Measurements from ENCODE around the gene PGLYRP3.

The PGLYRP3 gene

GRCh38 chr1:153288634-153289275 is 24.0 kb downstream of the PGLYRP3 start:
- H3K9me3 ChIP-seq (ENCODE audit: control insufficient read depth, low read length): no peaks in the 10 kb centered on the region
- no peak overlapping the region for H2BK120ac ChIP-seq (ENCODE audit: low read depth, low read length)
- H3K36me3 ChIP-seq (ENCODE audit: control insufficient read depth in 1 of 2, insufficient read depth in 2 of 2, low read depth in 1 of 2, low read length in 2 of 2): no peaks in the 10 kb centered on the region
- H2BK15ac ChIP-seq (ENCODE audit: low read depth, poor library complexity, severe bottlenecking): no peak overlapping the region
- H2BK12ac ChIP-seq (ENCODE audit: low read length in 2 of 2): no peak overlapping the region
- H3K9ac ChIP-seq (ENCODE audit: low read length): no peak overlapping the region
- no peak overlapping the region for H2AFZ ChIP-seq (ENCODE audit: low read depth, low read length)
- 49% methylated on average over 10 of the region's 11 CpGs for WGBS
- no peak overlapping the region for H3K4me3 ChIP-seq (ENCODE audit: insufficient read depth in 1 of 2, low read depth in 1 of 2, low read length in 2 of 2)
- no peak for DNase-seq
- H3K18ac ChIP-seq (ENCODE audit: low read depth in 1 of 2, low read length in 2 of 2): no peak overlapping the region
- peaks cover 0 to 43% of the 10 kb centered on the region in 2 experiments for H3K27me3 ChIP-seq (ENCODE audit: control insufficient read depth in 1 of 2, insufficient read depth in 1 of 2, low read length in 2 of 2)
- H3K4ac ChIP-seq (ENCODE audit: low read depth in 1 of 2, low read length in 2 of 2): no peak overlapping the region
- no peak overlapping the region for H3K4me2 ChIP-seq (ENCODE audit: low read length, poor library complexity, severe bottlenecking)
- H3K4me1 ChIP-seq (ENCODE audit: control insufficient read depth, insufficient read depth, low read depth, low read length): no peaks in the 10 kb centered on the region
- no peak overlapping the region for H3K14ac ChIP-seq (ENCODE audit: low read length in 2 of 2)
- no peak overlapping the region for H4K91ac ChIP-seq (ENCODE audit: low read length)
- H2AK5ac ChIP-seq (ENCODE audit: low read length, severe bottlenecking): no peak overlapping the region
- H2BK5ac ChIP-seq (ENCODE audit: low read depth, low read length, poor library complexity, severe bottlenecking): no peak overlapping the region
- H3K23ac ChIP-seq (ENCODE audit: low read length in 2 of 2): no peak overlapping the region
- no peaks in the 10 kb centered on the region for H3K79me1 ChIP-seq (replicated peaks; ENCODE audit: low read length, poor library complexity, severe bottlenecking)
- H4K8ac ChIP-seq (ENCODE audit: low read length): no peak overlapping the region
- no peak overlapping the region for H3K27ac ChIP-seq (ENCODE audit: low read length, poor library complexity, severe bottlenecking)

- Histone ChIP-seq H3K79me1 (replicated peaks; ENCODE audit: low read length, poor library complexity, severe bottlenecking) (no peaks in the 10 kb centered on the region), H3K18ac (ENCODE audit: low read depth in 1 of 2, low read length in 2 of 2) (no peak overlapping the region), H2BK15ac (ENCODE audit: low read depth, poor library complexity, severe bottlenecking) (no peak overlapping the region), H3K23ac (ENCODE audit: low read length in 2 of 2) (no peak overlapping the region), H2BK12ac (ENCODE audit: low read length in 2 of 2) (no peak overlapping the region), H3K4ac (ENCODE audit: low read depth in 1 of 2, low read length in 2 of 2) (no peak overlapping the region), H2BK120ac (ENCODE audit: low read depth, low read length) (no peak overlapping the region), H3K4me2 (ENCODE audit: low read length, poor library complexity, severe bottlenecking) (no peak overlapping the region), H3K4me1 (ENCODE audit: control insufficient read depth, insufficient read depth, low read depth, low read length) (no peaks in the 10 kb centered on the region), H3K9ac (ENCODE audit: low read length) (no peak overlapping the region), H3K14ac (ENCODE audit: low read length in 2 of 2) (no peak overlapping the region), H4K8ac (ENCODE audit: low read length) (no peak overlapping the region), H2AFZ (ENCODE audit: low read depth, low read length) (no peak overlapping the region), H2AK5ac (ENCODE audit: low read length, severe bottlenecking) (no peak overlapping the region), H3K27ac (ENCODE audit: low read length, poor library complexity, severe bottlenecking) (no peak overlapping the region), H3K4me3 (ENCODE audit: insufficient read depth in 1 of 2, low read depth in 1 of 2, low read length in 2 of 2) (no peak overlapping the region), H3K9me3 (ENCODE audit: control insufficient read depth, low read length) (no peaks in the 10 kb centered on the region), H4K91ac (ENCODE audit: low read length) (no peak overlapping the region), H3K36me3 (ENCODE audit: control insufficient read depth in 1 of 2, insufficient read depth in 2 of 2, low read depth in 1 of 2, low read length in 2 of 2) (no peaks in the 10 kb centered on the region), H3K27me3 (ENCODE audit: control insufficient read depth in 1 of 2, insufficient read depth in 1 of 2, low read length in 2 of 2) (peaks cover 0 to 16% of the 10 kb centered on the region in 2 experiments), H2BK5ac (ENCODE audit: low read depth, low read length, poor library complexity, severe bottlenecking) (no peak overlapping the region)
- 38% methylated on average over 2 of the region's 2 CpGs for WGBS
- no peak for DNase-seq
These were observed 34.9 kb downstream of the PGLYRP3 start for GRCh38 chr1:153277852-153278251.

GRCh38 chr1:153272186-153272585 is 40.6 kb downstream of the PGLYRP3 start:
- no peak for DNase-seq
- H2BK12ac ChIP-seq (ENCODE audit: low read length in 2 of 2): no peak overlapping the region
- no peaks in the 10 kb centered on the region for H3K27me3 ChIP-seq (ENCODE audit: control insufficient read depth in 1 of 2, insufficient read depth in 1 of 2, low read length in 2 of 2)
- H3K4me2 ChIP-seq (ENCODE audit: low read length, poor library complexity, severe bottlenecking): no peak overlapping the region
- no peak overlapping the region for H3K18ac ChIP-seq (ENCODE audit: low read depth in 1 of 2, low read length in 2 of 2)
- no peak overlapping the region for H2BK15ac ChIP-seq (ENCODE audit: low read depth, poor library complexity, severe bottlenecking)
- no peaks in the 10 kb centered on the region for H3K36me3 ChIP-seq (ENCODE audit: control insufficient read depth in 1 of 2, insufficient read depth in 2 of 2, low read depth in 1 of 2, low read length in 2 of 2)
- H3K27ac ChIP-seq (ENCODE audit: low read length, poor library complexity, severe bottlenecking): no peak overlapping the region
- H3K4me1 ChIP-seq (ENCODE audit: control insufficient read depth, insufficient read depth, low read depth, low read length): peaks cover 2% of the 10 kb centered on the region
- 23% methylated on average over 1 of the region's 1 CpG for WGBS
- H4K8ac ChIP-seq (ENCODE audit: low read length): no peak overlapping the region
- no peak overlapping the region for H4K91ac ChIP-seq (ENCODE audit: low read length)
- H2BK5ac ChIP-seq (ENCODE audit: low read depth, low read length, poor library complexity, severe bottlenecking): no peak overlapping the region
- no peak overlapping the region for H2AFZ ChIP-seq (ENCODE audit: low read depth, low read length)
- H3K23ac ChIP-seq (ENCODE audit: low read length in 2 of 2): no peak overlapping the region
- H2AK5ac ChIP-seq (ENCODE audit: low read length, severe bottlenecking): no peak overlapping the region
- H3K4me3 ChIP-seq (ENCODE audit: insufficient read depth in 1 of 2, low read depth in 1 of 2, low read length in 2 of 2): no peak overlapping the region
- H3K79me1 ChIP-seq (replicated peaks; ENCODE audit: low read length, poor library complexity, severe bottlenecking): no peaks in the 10 kb centered on the region
- H3K14ac ChIP-seq (ENCODE audit: low read length in 2 of 2): no peak overlapping the region
- no peak overlapping the region for H3K4ac ChIP-seq (ENCODE audit: low read depth in 1 of 2, low read length in 2 of 2)
- H3K9me3 ChIP-seq (ENCODE audit: control insufficient read depth, low read length): no peaks in the 10 kb centered on the region
- no peak overlapping the region for H2BK120ac ChIP-seq (ENCODE audit: low read depth, low read length)
- H3K9ac ChIP-seq (ENCODE audit: low read length): no peak overlapping the region

GRCh38 chr1:153271711-153272110 is 41.0 kb downstream of the PGLYRP3 start:
- no peaks in the 10 kb centered on the region for H3K27me3 ChIP-seq (ENCODE audit: control insufficient read depth in 1 of 2, insufficient read depth in 1 of 2, low read length in 2 of 2)
- peaks cover 2% of the 10 kb centered on the region for H3K4me1 ChIP-seq (ENCODE audit: control insufficient read depth, insufficient read depth, low read depth, low read length)
- H2BK5ac ChIP-seq (ENCODE audit: low read depth, low read length, poor library complexity, severe bottlenecking): no peak overlapping the region
- no peak overlapping the region for H3K23ac ChIP-seq (ENCODE audit: low read length in 2 of 2)
- H3K36me3 ChIP-seq (ENCODE audit: control insufficient read depth in 1 of 2, insufficient read depth in 2 of 2, low read depth in 1 of 2, low read length in 2 of 2): no peaks in the 10 kb centered on the region
- no peaks in the 10 kb centered on the region for H3K9me3 ChIP-seq (ENCODE audit: control insufficient read depth, low read length)
- H3K4me3 ChIP-seq (ENCODE audit: insufficient read depth in 1 of 2, low read depth in 1 of 2, low read length in 2 of 2): no peak overlapping the region
- H3K27ac ChIP-seq (ENCODE audit: low read length, poor library complexity, severe bottlenecking): no peak overlapping the region
- no peak overlapping the region for H3K9ac ChIP-seq (ENCODE audit: low read length)
- no peak overlapping the region for H4K8ac ChIP-seq (ENCODE audit: low read length)
- no peak overlapping the region for H3K14ac ChIP-seq (ENCODE audit: low read length in 2 of 2)
- no peak overlapping the region for H2BK12ac ChIP-seq (ENCODE audit: low read length in 2 of 2)
- no peak overlapping the region for H3K18ac ChIP-seq (ENCODE audit: low read depth in 1 of 2, low read length in 2 of 2)
- WGBS: 85% methylated on average over 1 of the region's 1 CpG
- no peak overlapping the region for H3K4ac ChIP-seq (ENCODE audit: low read depth in 1 of 2, low read length in 2 of 2)
- no peak overlapping the region for H2AK5ac ChIP-seq (ENCODE audit: low read length, severe bottlenecking)
- no peak overlapping the region for H2BK15ac ChIP-seq (ENCODE audit: low read depth, poor library complexity, severe bottlenecking)
- no peak overlapping the region for H2AFZ ChIP-seq (ENCODE audit: low read depth, low read length)
- no peaks in the 10 kb centered on the region for H3K79me1 ChIP-seq (replicated peaks; ENCODE audit: low read length, poor library complexity, severe bottlenecking)
- H2BK120ac ChIP-seq (ENCODE audit: low read depth, low read length): no peak overlapping the region
- no peak overlapping the region for H3K4me2 ChIP-seq (ENCODE audit: low read length, poor library complexity, severe bottlenecking)
- no peak for DNase-seq
- no peak overlapping the region for H4K91ac ChIP-seq (ENCODE audit: low read length)

Data from mesenchymal stem cell (in vitro differentiated cells and primary cell).